ENCODE measurements around the gene MYRIP.

The MYRIP gene

GRCh38 chr3:40229963-40230362 lies 420.6 kb downstream of the MYRIP start:
- no peaks in the 10 kb centered on the region for H3K9me3 Mint-ChIP-seq
- H3K4me1 Mint-ChIP-seq (ENCODE audit: low read depth in 2 of 2), result no peaks in the 10 kb centered on the region
- ATAC-seq (replicated peaks) (no peak), DNase-seq (no peak)
- no peak overlapping the region for H3K4me3 Mint-ChIP-seq
- H3K27ac Mint-ChIP-seq, result no peak overlapping the region
- H3K36me3 Mint-ChIP-seq (ENCODE audit: insufficient read depth), result no peaks in the 10 kb centered on the region
- no peaks in the 10 kb centered on the region for H3K27me3 Mint-ChIP-seq

DNA sequence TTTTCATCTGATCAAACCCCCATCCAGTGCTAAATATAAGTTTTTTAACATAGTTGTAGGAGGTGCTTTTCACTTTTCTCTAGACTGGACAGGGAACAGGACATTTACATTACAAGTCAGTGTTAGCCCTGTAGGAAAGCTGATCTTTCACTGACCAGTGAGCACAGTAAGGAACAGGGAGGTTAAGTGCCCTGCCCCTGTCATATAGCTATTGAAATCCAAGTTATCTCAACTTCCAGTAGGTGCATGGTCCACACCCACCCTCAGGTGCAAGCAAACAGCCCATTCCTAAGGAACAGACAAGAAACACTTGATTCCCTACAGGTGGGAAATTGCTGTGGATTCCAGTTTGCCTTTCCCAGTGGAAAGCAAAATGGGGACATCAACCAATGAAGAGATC lies 421.0 kb downstream of the MYRIP start:
- Mint-ChIP-seq H3K4me1 (ENCODE audit: low read depth in 2 of 2) (no peaks in the 10 kb centered on the region), H3K27ac (no peak overlapping the region), H3K4me3 (no peak overlapping the region), H3K27me3 (no peaks in the 10 kb centered on the region), H3K9me3 (no peaks in the 10 kb centered on the region), H3K36me3 (ENCODE audit: insufficient read depth) (no peaks in the 10 kb centered on the region)
- ATAC-seq (replicated peaks) (no peak), DNase-seq (no peak)

DNA sequence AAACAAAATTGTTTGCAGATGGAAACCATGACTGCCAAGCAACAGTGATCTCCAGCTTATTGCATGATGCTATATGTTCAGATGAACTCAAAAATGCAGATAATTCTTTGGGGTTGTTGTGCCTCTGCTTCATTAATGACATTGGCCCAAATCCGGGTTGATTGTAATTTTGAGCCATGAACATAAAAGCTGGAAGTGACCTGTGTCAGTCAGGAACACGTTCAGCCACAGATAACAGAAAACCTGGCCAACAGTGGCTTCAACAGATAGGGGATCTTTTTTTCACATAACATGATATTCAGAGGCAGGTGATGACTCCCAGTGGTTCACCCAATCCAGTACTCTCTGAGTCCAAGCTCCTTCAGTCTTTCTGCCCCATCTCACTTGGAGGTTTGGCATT lies 423.2 kb downstream of the MYRIP start:
- H3K27ac Mint-ChIP-seq, result no peak overlapping the region

DNA sequence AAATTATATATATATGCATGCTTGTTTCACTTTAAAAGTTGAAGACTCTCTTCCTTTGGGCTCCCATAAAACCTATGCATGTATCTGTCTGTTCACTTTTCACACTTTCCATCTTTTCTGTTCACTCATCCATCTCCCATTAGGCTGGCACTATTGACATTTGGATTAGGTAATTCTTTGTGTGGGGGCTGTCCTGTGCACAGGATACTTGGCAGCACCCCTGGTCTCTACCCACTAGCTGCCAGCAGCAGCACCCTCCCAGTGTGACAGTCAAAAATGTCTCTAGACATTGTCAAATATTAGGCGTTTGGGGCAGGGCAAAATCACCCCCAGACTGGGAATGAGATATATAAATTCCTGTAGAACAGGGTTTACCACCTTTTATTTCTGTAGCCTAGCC lies 427.8 kb downstream of the MYRIP start:
- Mint-ChIP-seq H3K4me1 (ENCODE audit: low read depth in 2 of 2) (no peaks in the 10 kb centered on the region), H3K4me3 (no peak overlapping the region), H3K27me3 (no peaks in the 10 kb centered on the region), H3K27ac (no peak overlapping the region), H3K36me3 (ENCODE audit: insufficient read depth) (no peaks in the 10 kb centered on the region), H3K9me3 (no peaks in the 10 kb centered on the region)
- no peak for ATAC-seq (replicated peaks)
- no peak for DNase-seq

More for the DNA sequence above, 423.2 kb downstream of the MYRIP start:
- Mint-ChIP-seq H3K9me3 (no peaks in the 10 kb centered on the region), H3K27me3 (no peaks in the 10 kb centered on the region), H3K36me3 (ENCODE audit: insufficient read depth) (no peaks in the 10 kb centered on the region), H3K4me3 (no peak overlapping the region), H3K4me1 (ENCODE audit: low read depth in 2 of 2) (no peaks in the 10 kb centered on the region)
- no peak for ATAC-seq (replicated peaks)
- DNase-seq, result no peak

- Mint-ChIP-seq H3K4me3 (no peak overlapping the region), H3K9me3 (no peaks in the 10 kb centered on the region), H3K27ac (no peak overlapping the region), H3K36me3 (ENCODE audit: insufficient read depth) (no peaks in the 10 kb centered on the region), H3K4me1 (ENCODE audit: low read depth in 2 of 2) (no peaks in the 10 kb centered on the region), H3K27me3 (no peaks in the 10 kb centered on the region)
- DNase-seq (no peak), ATAC-seq (replicated peaks) (no peak)
These were observed 428.6 kb downstream of the MYRIP start for GRCh38 chr3:40237889-40238571.

- no peaks in the 10 kb centered on the region for H3K36me3 Mint-ChIP-seq (ENCODE audit: insufficient read depth)
- ATAC-seq (replicated peaks) (no peak), DNase-seq (no peak)
- no peak overlapping the region for H3K27ac Mint-ChIP-seq
- H3K4me3 Mint-ChIP-seq, result no peak overlapping the region
- H3K9me3 Mint-ChIP-seq, result no peaks in the 10 kb centered on the region
- H3K4me1 Mint-ChIP-seq (ENCODE audit: low read depth in 2 of 2), result no peaks in the 10 kb centered on the region
- no peaks in the 10 kb centered on the region for H3K27me3 Mint-ChIP-seq
These were observed 431.5 kb downstream of the MYRIP start for GRCh38 chr3:40240921-40241320.

- Mint-ChIP-seq H3K4me3 (no peak overlapping the region), H3K4me1 (ENCODE audit: low read depth in 2 of 2) (peaks cover 0 to 2% of the 10 kb centered on the region in 2 donors), H3K36me3 (ENCODE audit: insufficient read depth) (no peaks in the 10 kb centered on the region), H3K27me3 (no peaks in the 10 kb centered on the region), H3K27ac (no peak overlapping the region), H3K9me3 (no peaks in the 10 kb centered on the region)
- no peak for ATAC-seq (replicated peaks)
- DNase-seq, result no peak
These were observed 432.8 kb downstream of the MYRIP start for GRCh38 chr3:40242216-40242615.

- Mint-ChIP-seq H3K27ac (no peak overlapping the region), H3K4me3 (no peak overlapping the region), H3K4me1 (ENCODE audit: low read depth in 2 of 2) (peaks cover 0 to 2% of the 10 kb centered on the region in 2 donors), H3K9me3 (no peaks in the 10 kb centered on the region), H3K27me3 (no peaks in the 10 kb centered on the region), H3K36me3 (ENCODE audit: insufficient read depth) (no peaks in the 10 kb centered on the region)
- no peak for ATAC-seq (replicated peaks)
- no peak for DNase-seq
These were observed 433.2 kb downstream of the MYRIP start for GRCh38 chr3:40242638-40243037.

- H3K36me3 Mint-ChIP-seq (ENCODE audit: insufficient read depth), result no peaks in the 10 kb centered on the region
- H3K4me3 Mint-ChIP-seq, result no peak overlapping the region
- no peak overlapping the region for H3K27ac Mint-ChIP-seq
- no peak for ATAC-seq (replicated peaks)
- no peaks in the 10 kb centered on the region for H3K27me3 Mint-ChIP-seq
- H3K9me3 Mint-ChIP-seq, result no peaks in the 10 kb centered on the region
- H3K4me1 Mint-ChIP-seq (ENCODE audit: low read depth in 2 of 2), result peaks cover 0 to 2% of the 10 kb centered on the region in 2 donors
- no peak for DNase-seq
These were observed 433.6 kb downstream of the MYRIP start for GRCh38 chr3:40243056-40243455.

GRCh38 chr3:40247714-40248454 lies 438.5 kb downstream of the MYRIP start:
- Mint-ChIP-seq H3K4me3 (no peak overlapping the region), H3K9me3 (no peaks in the 10 kb centered on the region), H3K4me1 (ENCODE audit: low read depth in 2 of 2) (peaks cover 0 to 2% of the 10 kb centered on the region in 2 donors), H3K36me3 (ENCODE audit: insufficient read depth) (no peaks in the 10 kb centered on the region), H3K27me3 (no peaks in the 10 kb centered on the region), H3K27ac (no peak overlapping the region)
- ATAC-seq (replicated peaks), result no peak
- no peak for DNase-seq

DNA sequence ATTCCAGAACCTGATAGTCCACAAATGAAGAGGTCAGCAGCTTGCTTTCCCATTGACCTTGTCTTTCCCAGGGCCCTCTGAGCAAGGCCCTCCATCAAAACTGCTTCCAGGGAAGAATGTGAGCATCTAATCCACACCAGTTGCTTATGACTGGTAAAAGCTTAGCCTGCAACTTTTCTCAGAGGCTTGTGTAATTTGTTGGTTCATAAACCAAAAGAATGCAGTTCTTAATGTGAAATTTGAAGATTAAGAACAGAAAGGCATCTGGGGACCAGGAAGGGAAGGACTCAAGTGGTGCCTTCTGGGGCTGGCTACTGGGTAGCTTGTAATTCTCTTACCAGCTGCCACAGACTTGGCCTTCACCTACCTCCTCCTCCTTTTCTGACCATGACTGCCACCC lies 439.2 kb downstream of the MYRIP start:
- H3K27ac Mint-ChIP-seq, result no peak overlapping the region
- DNase-seq (no peak), ATAC-seq (replicated peaks) (no peak)
- H3K9me3 Mint-ChIP-seq, result no peaks in the 10 kb centered on the region
- H3K27me3 Mint-ChIP-seq, result no peaks in the 10 kb centered on the region
- no peaks in the 10 kb centered on the region for H3K36me3 Mint-ChIP-seq (ENCODE audit: insufficient read depth)
- no peak overlapping the region for H3K4me3 Mint-ChIP-seq
- peaks cover 0 to 2% of the 10 kb centered on the region in 2 donors for H3K4me1 Mint-ChIP-seq (ENCODE audit: low read depth in 2 of 2)

GRCh38 chr3:40249168-40249567 lies 439.8 kb downstream of the MYRIP start:
- ATAC-seq (replicated peaks), result no peak

GRCh38 chr3:40254491-40254890 lies 445.1 kb downstream of the MYRIP start:
- Mint-ChIP-seq H3K27me3 (peaks cover 0 to 5% of the 10 kb centered on the region in 2 donors), H3K4me3 (no peak overlapping the region), H3K36me3 (ENCODE audit: insufficient read depth) (no peaks in the 10 kb centered on the region), H3K9me3 (no peaks in the 10 kb centered on the region), H3K4me1 (ENCODE audit: low read depth in 2 of 2) (no peaks in the 10 kb centered on the region), H3K27ac (no peak overlapping the region)
- no peak for DNase-seq
- ATAC-seq (replicated peaks), result no peak

More at GRCh38 chr3:40249168-40249567, 439.8 kb downstream of the MYRIP start:
- H3K4me3 Mint-ChIP-seq, result no peak overlapping the region
- H3K36me3 Mint-ChIP-seq (ENCODE audit: insufficient read depth), result no peaks in the 10 kb centered on the region
- peaks cover 0 to 2% of the 10 kb centered on the region in 2 donors for H3K4me1 Mint-ChIP-seq (ENCODE audit: low read depth in 2 of 2)
- DNase-seq, result no peak
- no peaks in the 10 kb centered on the region for H3K27me3 Mint-ChIP-seq
- no peak overlapping the region for H3K27ac Mint-ChIP-seq
- no peaks in the 10 kb centered on the region for H3K9me3 Mint-ChIP-seq

DNA sequence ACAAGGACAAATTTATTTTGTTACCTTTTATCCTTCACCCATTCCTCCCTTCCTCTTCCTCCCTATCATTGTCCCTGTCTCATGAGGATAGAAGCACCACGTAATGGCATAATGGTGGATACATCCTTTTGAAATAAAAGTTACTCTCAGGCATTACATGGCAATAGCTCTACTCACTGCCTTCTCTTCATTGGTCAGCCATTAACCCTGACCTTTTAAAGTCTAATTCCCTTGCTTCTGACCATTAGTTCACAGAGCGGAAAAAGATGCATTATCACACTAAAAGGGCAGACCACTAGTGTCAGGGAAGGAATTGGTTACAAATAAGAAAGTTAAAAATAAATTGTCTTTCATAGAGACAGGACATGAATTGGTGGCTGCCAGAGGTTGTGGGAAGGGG lies 445.5 kb downstream of the MYRIP start:
- H3K9me3 Mint-ChIP-seq, result no peaks in the 10 kb centered on the region
- peaks cover 0 to 5% of the 10 kb centered on the region in 2 donors for H3K27me3 Mint-ChIP-seq
- H3K4me1 Mint-ChIP-seq (ENCODE audit: low read depth in 2 of 2), result no peaks in the 10 kb centered on the region
- H3K36me3 Mint-ChIP-seq (ENCODE audit: insufficient read depth), result no peaks in the 10 kb centered on the region
- H3K27ac Mint-ChIP-seq, result no peak overlapping the region
- no peak for DNase-seq
- H3K4me3 Mint-ChIP-seq, result no peak overlapping the region
- no peak for ATAC-seq (replicated peaks)

Data from effector memory CD8-positive, alpha-beta T cell (primary cell).